RPMI8226 (cell line): ENCODE data around the gene RHEB.

ENCODE experiments used
- DNase-seq: peaks from one replicate; pipeline ENCODE4 v3.0.0-alpha.2; 2015

The RHEB gene

GRCh38 chr7:151430391-151431205 lies 89.1 kb downstream of the RHEB start:
- DNase-seq, result no peak

- DNase-seq, result peak; percentile 91
Measured at GRCh38 chr7:151429560-151430331, 89.9 kb downstream of the RHEB start.

GRCh38 chr7:151429237-151429559 lies 90.5 kb downstream of the RHEB start:
- DNase-seq, result no peak

- DNase-seq, result peak; percentile 31
Measured at GRCh38 chr7:151428378-151429236, 91.1 kb downstream of the RHEB start.

GRCh38 chr7:151427705-151428377 lies 91.9 kb downstream of the RHEB start:
- no peak for DNase-seq

- no peak for DNase-seq
Measured at GRCh38 chr7:151426904-151427704, 92.6 kb downstream of the RHEB start.

GRCh38 chr7:151426441-151426903 lies 93.2 kb downstream of the RHEB start:
- no peak for DNase-seq

- no peak for DNase-seq
Measured at GRCh38 chr7:151425670-151426440, 93.8 kb downstream of the RHEB start.

GRCh38 chr7:151424799-151425198 lies 94.9 kb downstream of the RHEB start:
- no peak for DNase-seq

GRCh38 chr7:151423936-151424335 lies 95.8 kb downstream of the RHEB start:
- DNase-seq, result no peak

GRCh38 chr7:151423226-151423625 lies 96.5 kb downstream of the RHEB start:
- no peak for DNase-seq

GRCh38 chr7:151422212-151422611 lies 97.5 kb downstream of the RHEB start:
- DNase-seq, result no peak

GRCh38 chr7:151420144-151420543 lies 99.6 kb downstream of the RHEB start:
- no peak for DNase-seq

- DNase-seq, result no peak
Measured at GRCh38 chr7:151416941-151417315, 102.8 kb downstream of the RHEB start.

- DNase-seq, result no peak
Measured at GRCh38 chr7:151416112-151416940, 103.4 kb downstream of the RHEB start.
